H9 (cell line): ENCODE measurements around the gene ST6GALNAC3. TPM values are rescaled to one million over a fixed set of nuclear protein-coding genes. Genes with fewer than 3 reads are reported as not detected.

Experiments
- DNase-seq: peaks from one replicate; pipeline ENCODE4 v3.0.0-alpha.2; 2017
- H2AFZ ChIP-seq: one replicate; pipeline ENCODE4 v1.6.1; 2013; ENCODE audit warnings: mild to moderate bottlenecking, low read length, control low read depth, moderate library complexity
- H2AK5ac ChIP-seq: 2 replicates; pipeline ENCODE4 v1.6.1; 2013; ENCODE audit warnings: low read length, control low read depth, mixed read lengths; ENCODE audit not compliant: insufficient read length
- H2BK120ac ChIP-seq: one replicate; pipeline ENCODE4 v1.6.1; 2013; ENCODE audit warnings: low read depth, mild to moderate bottlenecking, low read length, control low read depth, inconsistent platforms; ENCODE audit not compliant: poor library complexity, severe bottlenecking
- H2BK12ac ChIP-seq: 2 replicates; pipeline ENCODE4 v1.6.1; 2013; ENCODE audit warnings: low read length, control low read depth, mixed read lengths, low read depth; ENCODE audit not compliant: insufficient read length
- H2BK15ac ChIP-seq: 2 replicates; pipeline ENCODE4 v1.6.1; 2013; ENCODE audit warnings: low read depth, low read length, control low read depth
- H2BK20ac ChIP-seq: one replicate; pipeline ENCODE4 v1.6.1; 2013; ENCODE audit warnings: low read depth, mild to moderate bottlenecking, low read length, control low read depth, inconsistent platforms; ENCODE audit not compliant: poor library complexity, severe bottlenecking
- H2BK5ac ChIP-seq: 2 replicates; pipeline ENCODE4 v1.6.1; 2013; ENCODE audit warnings: low read length, control low read depth, mixed read lengths; ENCODE audit not compliant: insufficient read length
- H3K14ac ChIP-seq: 2 replicates; pipeline ENCODE4 v1.6.1; 2013; ENCODE audit warnings: low read length, control low read depth; ENCODE audit not compliant: insufficient read depth
- H3K18ac ChIP-seq: 2 replicates; pipeline ENCODE4 v1.6.1; 2013; ENCODE audit warnings: low read depth, mild to moderate bottlenecking, mixed read lengths, low read length, control low read depth; ENCODE audit not compliant: insufficient read length
- H3K23ac ChIP-seq: 2 replicates; pipeline ENCODE4 v1.6.1; 2013; ENCODE audit warnings: low read length, control low read depth, mixed read lengths, low read depth; ENCODE audit not compliant: insufficient read length
- H3K23me2 ChIP-seq: 2 replicates; pipeline ENCODE4 v1.6.1; 2013; ENCODE audit warnings: low read depth, mild to moderate bottlenecking, mixed read lengths, low read length, control low read depth; ENCODE audit not compliant: insufficient read length, poor library complexity, severe bottlenecking
- H3K27ac ChIP-seq: 2 replicates; pipeline ENCODE4 v1.5.1; 2013; ENCODE audit warnings: low read length, control low read depth, mixed read lengths, low read depth; ENCODE audit not compliant: insufficient read length
- H3K27me3 ChIP-seq: 2 replicates; pipeline ENCODE4 v1.6.1; 2013; ENCODE audit warnings: low read length, control low read depth, inconsistent platforms; ENCODE audit not compliant: insufficient read depth
- H3K4ac ChIP-seq: 2 replicates; pipeline ENCODE4 v1.6.1; 2013; ENCODE audit warnings: low read depth, mild to moderate bottlenecking, control low read depth, inconsistent platforms, low read length, moderate library complexity
- H3K4me1 ChIP-seq: 2 replicates; pipeline ENCODE4 v1.6.1; 2013; ENCODE audit warnings: low read length, control low read depth, inconsistent platforms; ENCODE audit not compliant: insufficient read depth
- H3K4me2 ChIP-seq: 2 replicates; pipeline ENCODE4 v1.6.1; 2013; ENCODE audit warnings: low read length, control low read depth, mixed read lengths; ENCODE audit not compliant: insufficient read length, insufficient read depth
- H3K56ac ChIP-seq: 2 replicates; pipeline ENCODE4 v1.6.1; 2013; ENCODE audit warnings: low read depth, mild to moderate bottlenecking, mixed read lengths, low read length, control low read depth; ENCODE audit not compliant: insufficient read length
- H3K79me1 ChIP-seq: 2 replicates; pipeline ENCODE4 v1.6.1; 2013; ENCODE audit warnings: low read depth, mild to moderate bottlenecking, moderate library complexity, low read length, control low read depth, inconsistent platforms; ENCODE audit not compliant: insufficient read depth, poor library complexity, severe bottlenecking
- H3K79me2 ChIP-seq: 2 replicates; pipeline ENCODE4 v1.6.1; 2013; ENCODE audit warnings: low read length, control low read depth, inconsistent platforms; ENCODE audit not compliant: insufficient read depth
- H3K9ac ChIP-seq: 2 replicates; pipeline ENCODE4 v1.6.1; 2013; ENCODE audit warnings: low read length, control low read depth, mixed read lengths; ENCODE audit not compliant: insufficient read length; ENCODE audit errors: extremely low read depth
- H3K9me3 ChIP-seq: one replicate; pipeline ENCODE4 v1.6.1; 2013; ENCODE audit warnings: low read depth, low read length, inconsistent platforms; ENCODE audit not compliant: control insufficient read depth
- H3T11ph ChIP-seq: one replicate; pipeline ENCODE4 v1.6.1; 2013; ENCODE audit warnings: mild to moderate bottlenecking, low read length, control low read depth, inconsistent platforms
- H4K20me1 ChIP-seq: one replicate; pipeline ENCODE4 v1.6.1; 2013; ENCODE audit not compliant: control insufficient read depth, insufficient read length, insufficient read depth
- H4K5ac ChIP-seq: 2 replicates; pipeline ENCODE4 v1.6.1; 2013; ENCODE audit warnings: low read depth, mild to moderate bottlenecking, mixed read lengths, low read length, control low read depth; ENCODE audit not compliant: insufficient read length
- H4K8ac ChIP-seq: replicated peaks from 2 replicates; pipeline ENCODE4 v1.6.1; 2013; ENCODE audit warnings: low read length, control low read depth, mixed read lengths, low read depth; ENCODE audit not compliant: insufficient read length
- H4K91ac ChIP-seq: 2 replicates; pipeline ENCODE4 v1.6.1; 2013; ENCODE audit warnings: low read depth, mild to moderate bottlenecking, moderate library complexity, mixed read lengths, low read length, control low read depth; ENCODE audit not compliant: insufficient read length
- H3K27ac Mint-ChIP-seq, 3 experiments: 2 replicates in 2 of 3; 3 replicates in 1 of 3; pipeline ENCODE4 v1.8.0; 2020 to 2021; ENCODE audit warnings: mixed read lengths in 3 of 3, mild to moderate bottlenecking in 1 of 3, moderate library complexity in 1 of 3
- H3K27me3 Mint-ChIP-seq: 2 replicates; pipeline ENCODE4 v1.8.0; 2021; ENCODE audit warnings: low read depth, mild to moderate bottlenecking, moderate library complexity, mixed read lengths
- H3K36me3 Mint-ChIP-seq, 3 experiments: 2 replicates in 2 of 3; 3 replicates in 1 of 3; pipeline ENCODE4 v1.8.0; 2020 to 2021; ENCODE audit warnings: low read depth in 3 of 3, mixed read lengths in 3 of 3; ENCODE audit not compliant: insufficient read depth in 1 of 3
- H3K4me1 Mint-ChIP-seq, 2 experiments: 2 replicates each; pipeline ENCODE4 v1.8.0; 2020; ENCODE audit warnings: mixed read lengths in 2 of 2
- H3K4me3 Mint-ChIP-seq, 2 experiments: 2 replicates in 1 of 2; 3 replicates in 1 of 2; pipeline ENCODE4 v1.8.0; 2020 to 2021; ENCODE audit warnings: mild to moderate bottlenecking in 2 of 2, mixed read lengths in 2 of 2, moderate library complexity in 1 of 2
- H3K9me3 Mint-ChIP-seq, 2 experiments: 2 replicates in 1 of 2; 3 replicates in 1 of 2; pipeline ENCODE4 v1.8.0; 2020; ENCODE audit warnings: mild to moderate bottlenecking in 2 of 2, mixed read lengths in 2 of 2, moderate library complexity in 1 of 2
- WGBS: extraction: QIAGEN DNeasy Blood & Tissue Kit; methylation state at CpG from one replicate; pipeline ENCODE4 v1.1.7; 2013; ENCODE audit warnings: missing lambda C conversion rate, low lambda C conversion rate, mixed read lengths; ENCODE audit not compliant: insufficient read length; ENCODE audit errors: extremely low coverage; 5-methylcytosine and 5-hydroxymethylcytosine counted together
- total RNA-seq: library from RNA; stranded (reverse); gene quantifications from 2 replicates; pipeline ENCODE4 v1.2.1, GENCODE V29; 2021
- TF ChIP-seq, protein P1 (sequence below): fragments of 200-600 bp; sonication (generic); conservative IDR thresholded peaks from 3 replicates; pipeline ENCODE4 v1.8.0; 2021; ENCODE audit warnings: antibody characterized with exemption, mild to moderate bottlenecking

Gene ST6GALNAC3
- total RNA-seq, 1 experiment from 2014 or later, result 11.2 TPM

DNA sequence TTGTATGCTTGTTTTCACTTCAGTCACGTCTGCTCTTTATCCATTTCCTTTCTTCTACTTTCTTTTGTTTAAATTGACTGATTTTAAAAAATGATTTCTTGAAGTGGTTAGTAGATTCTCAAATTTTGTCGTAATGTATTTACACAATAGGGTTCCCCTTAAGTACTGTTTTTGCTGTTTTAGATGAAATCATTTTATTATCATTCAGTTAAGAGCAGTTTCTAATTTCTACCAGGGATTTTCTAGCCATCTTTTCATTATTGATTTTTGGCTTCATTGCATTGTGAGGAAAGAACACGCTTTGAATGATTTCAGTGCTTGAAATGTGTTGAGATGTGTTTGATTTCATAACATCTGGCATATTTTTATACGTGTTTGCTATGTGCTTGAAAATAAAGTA, 27.0 kb downstream of the ST6GALNAC3 start:
- no peak overlapping the region for H2BK120ac ChIP-seq
- no peaks in the 10 kb centered on the region for H4K20me1 ChIP-seq
- H3K23ac ChIP-seq, result no peak overlapping the region
- H2AFZ ChIP-seq, result no peak overlapping the region
- no peak overlapping the region for H2BK5ac ChIP-seq
- no peaks in the 10 kb centered on the region for H3K79me2 ChIP-seq
- H3K27me3 Mint-ChIP-seq, result no peaks in the 10 kb centered on the region
- no peak overlapping the region for H3K4ac ChIP-seq
- no peaks in the 10 kb centered on the region for H3K27me3 ChIP-seq
- WGBS, result no CpG with 5 or more reads among the region's 4 CpGs
- H4K8ac ChIP-seq, result no peak overlapping the region
- H3K23me2 ChIP-seq, result no peaks in the 10 kb centered on the region
- no peaks in the 10 kb centered on the region for H3K4me1 ChIP-seq
- no peak overlapping the region for H2BK15ac ChIP-seq
- peaks cover 13 to 32% of the 10 kb centered on the region in 2 experiments for H3K4me1 Mint-ChIP-seq
- no peak overlapping the region for H4K91ac ChIP-seq
- H3K27ac ChIP-seq, result no peak overlapping the region
- no peak overlapping the region for H2BK20ac ChIP-seq
- no peaks in the 10 kb centered on the region for H3K79me1 ChIP-seq
- no peak overlapping the region for H3T11ph ChIP-seq
- H3K27ac Mint-ChIP-seq, result no peak overlapping the region; a peak in 1 of 7 replicates
- H2BK12ac ChIP-seq, result no peak overlapping the region
- H3K56ac ChIP-seq, result no peak overlapping the region
- H3K4me3 Mint-ChIP-seq, result no peak overlapping the region
- peaks cover 2 to 4% (median 3%) of the 10 kb centered on the region in 3 experiments; a peak in 5 of 7 replicates for H3K36me3 Mint-ChIP-seq
- no peak overlapping the region for H3K9ac ChIP-seq
- no peak overlapping the region for H3K18ac ChIP-seq
- no peak overlapping the region for H2AK5ac ChIP-seq
- TF ChIP-seq, protein P1, sequence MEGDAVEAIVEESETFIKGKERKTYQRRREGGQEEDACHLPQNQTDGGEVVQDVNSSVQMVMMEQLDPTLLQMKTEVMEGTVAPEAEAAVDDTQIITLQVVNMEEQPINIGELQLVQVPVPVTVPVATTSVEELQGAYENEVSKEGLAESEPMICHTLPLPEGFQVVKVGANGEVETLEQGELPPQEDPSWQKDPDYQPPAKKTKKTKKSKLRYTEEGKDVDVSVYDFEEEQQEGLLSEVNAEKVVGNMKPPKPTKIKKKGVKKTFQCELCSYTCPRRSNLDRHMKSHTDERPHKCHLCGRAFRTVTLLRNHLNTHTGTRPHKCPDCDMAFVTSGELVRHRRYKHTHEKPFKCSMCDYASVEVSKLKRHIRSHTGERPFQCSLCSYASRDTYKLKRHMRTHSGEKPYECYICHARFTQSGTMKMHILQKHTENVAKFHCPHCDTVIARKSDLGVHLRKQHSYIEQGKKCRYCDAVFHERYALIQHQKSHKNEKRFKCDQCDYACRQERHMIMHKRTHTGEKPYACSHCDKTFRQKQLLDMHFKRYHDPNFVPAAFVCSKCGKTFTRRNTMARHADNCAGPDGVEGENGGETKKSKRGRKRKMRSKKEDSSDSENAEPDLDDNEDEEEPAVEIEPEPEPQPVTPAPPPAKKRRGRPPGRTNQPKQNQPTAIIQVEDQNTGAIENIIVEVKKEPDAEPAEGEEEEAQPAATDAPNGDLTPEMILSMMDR, result no peak
- no peak overlapping the region for H3K4me2 ChIP-seq
- no peak overlapping the region for H4K5ac ChIP-seq
- H3K9me3 Mint-ChIP-seq, result peaks cover 0 to 2% of the 10 kb centered on the region in 2 experiments; a peak in 1 of 5 replicates
- H3K9me3 ChIP-seq, result no peaks in the 10 kb centered on the region
- H3K14ac ChIP-seq, result no peak overlapping the region
- DNase-seq, result no peak
